A549 (cell line): ENCODE data around the gene SPECC1L. TPM values are rescaled to one million over a fixed set of nuclear protein-coding genes. Genes with fewer than 3 reads are reported as not detected.
"Not testable (repeated sequence)": the region's sequence is repeated elsewhere in the genome, so short reads cannot be mapped to it uniquely, and the experiment has no call there.

Experiments used
- ATAC-seq, 2 experiments: fragments of 200-7000 bp in 1 of 2; fragments of >200 bp in 1 of 2; cut with Nextera tagmentation in 1 of 2; cut with Tn5 transposase in 1 of 2; 3 replicates each; pipeline versions ENCODE4 v1.8.0 to v1.9.1; 2018 to 2020; ENCODE audit warnings: mild to moderate bottlenecking in 1 of 2, moderate library complexity in 1 of 2
- CTCF ChIA-PET: fragments of 300-600 bp; sonication (Branson Sonifier 250); formaldehyde crosslinking; extraction: SDS; loops from one replicate; lab custom pipeline; 2021; ENCODE audit warnings: antibody characterized with exemption, inconsistent platforms; lab: Yijun Ruan, JAX
- POLR2A ChIA-PET: fragments of 350-600 bp; formaldehyde crosslinking; extraction: SDS; loops from one replicate; lab custom pipeline; 2021; ENCODE audit warnings: antibody characterized with exemption, inconsistent platforms; lab: Yijun Ruan, JAX
- DNase-seq, 2 experiments: peaks; one replicate each; pipeline versions ENCODE4 v3.0.0 to v3.0.0-alpha.2; 2011 to 2016; ENCODE audit warnings: low read depth in 1 of 2, low spot score in 1 of 2
- FAIRE-seq: peaks from 2 replicates; lab custom pipeline; 2011; peaks lifted over from hg19 to GRCh38; lab: Jason Lieb, UNC
- H3K27ac ChIP-seq, 2 experiments: fragments of >200 bp; sonication (Bioruptor Twin); formaldehyde crosslinking; 3 replicates each; pipeline ENCODE4 v1.5.1; 2016 to 2017
- H3K4me1 ChIP-seq: fragments of >200 bp; sonication (Bioruptor Twin); formaldehyde crosslinking; 3 replicates; pipeline ENCODE4 v1.6.1; 2016
- H3K4me2 ChIP-seq: fragments of >200 bp; sonication (Bioruptor Twin); formaldehyde crosslinking; 3 replicates; pipeline ENCODE4 v1.6.1; 2016
- H3K4me3 ChIP-seq: fragments of >200 bp; sonication (Bioruptor Twin); formaldehyde crosslinking; 3 replicates; pipeline ENCODE4 v1.5.1; 2016
- H3K9me3 ChIP-seq: fragments of >200 bp; sonication (Bioruptor Twin); formaldehyde crosslinking; 3 replicates; pipeline ENCODE4 v1.6.1; 2016
- CHD2 ChIP-seq: fragments of 150-350 bp; IDR thresholded peaks from 2 replicates; pipeline ENCODE4 v1.6.1; 2014; ENCODE audit warnings: low read length; ENCODE audit not compliant: partially characterized antibody
- EP300 ChIP-seq, 2 experiments: fragments of >200 bp; sonication (Bioruptor Twin); formaldehyde crosslinking; IDR thresholded peaks; 2 replicates in 1 of 2; 3 replicates in 1 of 2; pipeline ENCODE4 v1.6.1; 2016 to 2017
- HOXA7 ChIP-seq: fragments of 250-450 bp; sonication (Bioruptor Pico); IDR thresholded peaks from 2 replicates; pipeline ENCODE4 v1.5.0; 2020; ENCODE audit warnings: mild to moderate bottlenecking, moderate library complexity
- HOXB5 ChIP-seq: fragments of 250-450 bp; sonication (Bioruptor Pico); IDR thresholded peaks from 2 replicates; pipeline ENCODE4 v1.5.0; 2020; ENCODE audit warnings: mild to moderate bottlenecking, moderate library complexity
- JUN ChIP-seq, 2 experiments: fragments of >200 bp; sonication (Bioruptor Twin); formaldehyde crosslinking; IDR thresholded peaks; 2 replicates in 1 of 2; 3 replicates in 1 of 2; pipeline ENCODE4 v1.6.1; 2016 to 2017
- MAFK ChIP-seq: fragments of 450-650 bp; IDR thresholded peaks from 2 replicates; pipeline ENCODE4 v1.6.1; 2014; ENCODE audit not compliant: partially characterized antibody
- RAD21 ChIP-seq, 2 experiments: fragments of >200 bp in 1 of 2; sonication (Bioruptor Twin) in 1 of 2; formaldehyde crosslinking in 1 of 2; IDR thresholded peaks in 1 of 2; conservative IDR thresholded peaks in 1 of 2; 2 replicates in 1 of 2; 3 replicates in 1 of 2; pipeline ENCODE4 v1.6.1; 2012 to 2018; ENCODE audit warnings: inconsistent platforms in 1 of 2
- TFCP2L1 ChIP-seq: fragments of 250-450 bp; sonication (Bioruptor Pico); IDR thresholded peaks from 2 replicates; pipeline ENCODE4 v1.5.0; 2021; ENCODE audit warnings: mild to moderate bottlenecking
- ZFP36 ChIP-seq: fragments of 450-650 bp; IDR thresholded peaks from 2 replicates; pipeline ENCODE4 v1.6.1; 2014; ENCODE audit warnings: borderline replicate concordance; ENCODE audit not compliant: partially characterized antibody
- WGBS: methylation state at CpG from one replicate; pipeline ENCODE4 v1.1.6; 2017; ENCODE audit errors: missing lambda C conversion rate; 5-methylcytosine and 5-hydroxymethylcytosine counted together
- polyA plus RNA-seq, 4 experiments: library from polyadenylated mRNA; depleted of rRNA in 3 of 4; stranded (reverse); fragments of >200 nt; fragmentation: RNase III in 1 of 4; extraction: RNeasy Plus Mini Kit Qiagen cat#74134 plus additional on column Dnase treatment in 1 of 4; gene quantifications; 2 replicates in 3 of 4; 3 replicates in 1 of 4; pipeline ENCODE4 v1.2.3, GENCODE V29; 2011 to 2017
- TF ChIP-seq, protein P1 (sequence below): fragments of >200 bp; sonication (Bioruptor Twin); formaldehyde crosslinking; IDR thresholded peaks from 2 replicates; pipeline ENCODE4 v1.6.1; 2016
- TF ChIP-seq, protein P2 (sequence below): fragments of >200 bp; sonication (Bioruptor Twin); formaldehyde crosslinking; IDR thresholded peaks from 3 replicates; pipeline ENCODE4 v1.5.1; 2016
- TF ChIP-seq, protein P3 (sequence below): fragments of 250-450 bp; sonication (Bioruptor Pico); IDR thresholded peaks from 2 replicates; pipeline ENCODE4 v1.5.0; 2020; ENCODE audit warnings: low read depth, mild to moderate bottlenecking, moderate library complexity
- TF ChIP-seq, protein P4 (sequence below): IDR thresholded peaks from 2 replicates; pipeline ENCODE4 v1.6.1; 2012
- TF ChIP-seq, protein P5 (sequence below): fragments of 450-650 bp; IDR thresholded peaks from 2 replicates; pipeline ENCODE4 v1.6.1; 2014; ENCODE audit warnings: antibody characterized with exemption
- TF ChIP-seq, protein P6 (sequence below): fragments of 200-600 bp; sonication (generic); IDR thresholded peaks from 2 replicates; pipeline ENCODE4 v1.6.1; 2016; ENCODE audit warnings: antibody characterized with exemption, mild to moderate bottlenecking, moderate library complexity

SPECC1L gene
- polyA plus RNA-seq, 2 of the 4 experiments (the other 2 are of a cell fraction) = 14.8 to 25.2 TPM

DNA sequence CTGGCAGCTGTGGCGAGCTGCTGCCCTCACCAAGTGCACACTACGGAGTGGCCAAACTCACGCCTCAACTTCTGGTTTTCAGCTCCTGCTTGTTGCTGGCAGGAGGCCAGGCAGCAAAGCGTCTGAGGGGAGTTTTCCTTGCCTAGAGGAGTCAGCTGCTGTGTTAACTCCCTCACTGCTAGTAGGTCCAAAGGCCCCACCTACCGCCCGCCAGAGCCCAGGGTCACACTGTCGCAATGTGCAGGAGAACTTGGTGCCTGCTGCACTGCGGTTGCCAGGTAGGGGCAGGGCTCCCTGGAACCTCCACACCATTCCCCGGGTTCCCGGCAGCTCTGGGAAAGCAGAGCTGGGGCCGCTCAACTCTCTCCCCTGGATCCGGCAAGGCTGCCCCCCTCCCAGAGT lies 25.6 kb upstream of the SPECC1L start, which contains the start of gene GGT5:
Gene GGT5 (minus strand): TSS at position 53 of the 402 bp plus-strand sequence. CDS start 357 bp downstream, outside the sequence.
- POLR2A ChIA-PET, FAIRE-seq: not testable (repeated sequence)

DNA sequence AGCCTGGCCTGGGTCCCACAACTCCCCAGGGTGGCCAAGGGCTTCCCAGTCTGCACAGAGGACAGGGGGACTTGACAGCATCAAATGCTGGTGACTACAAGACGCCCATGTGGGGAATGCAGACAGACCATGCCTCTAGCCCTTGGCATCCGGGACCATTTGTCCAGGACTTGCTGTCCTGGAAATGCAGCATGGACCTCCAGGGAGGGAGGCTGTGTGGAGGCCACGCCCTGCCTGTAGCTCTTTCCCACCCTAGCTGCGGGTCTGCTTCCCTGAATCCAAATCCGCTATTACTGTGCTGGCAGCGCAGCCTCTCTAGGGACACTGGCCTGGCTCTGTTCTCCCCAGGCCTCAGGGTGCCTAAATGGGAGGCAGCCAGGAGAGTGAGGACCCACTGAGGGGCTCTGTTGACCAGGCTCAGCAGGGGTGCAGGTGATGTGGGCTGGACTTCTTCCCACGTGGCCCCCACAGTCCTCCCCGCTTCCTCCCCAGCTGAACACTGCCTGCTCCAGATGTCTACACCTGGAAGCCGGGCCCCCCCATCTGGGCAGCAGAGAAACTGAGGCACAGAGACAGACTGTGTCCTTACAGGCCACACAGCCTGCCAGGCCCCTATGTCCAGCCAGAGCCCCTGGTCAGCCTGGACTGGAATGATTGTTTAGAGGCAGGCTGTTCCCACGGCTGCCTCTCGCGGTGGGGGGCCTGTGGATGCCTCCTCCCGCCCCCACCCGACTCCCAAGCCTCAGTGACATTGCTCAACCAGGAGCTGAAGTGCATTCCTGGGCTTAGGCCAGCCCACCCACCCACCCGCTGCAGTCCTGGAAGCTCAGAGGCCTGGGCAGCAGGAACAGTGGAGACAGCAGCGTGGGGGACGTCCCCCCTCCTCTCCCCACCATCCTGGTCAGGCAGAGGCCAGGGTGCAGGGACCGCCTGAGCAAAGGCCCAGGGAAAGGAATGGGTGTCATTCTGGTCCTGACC lies 24.8 kb upstream of the SPECC1L start:
- Histone ChIP-seq H3K27ac (peak overlapping the region; percentile 82 to 100), H3K4me2 (peak overlapping the region; percentile 52; the same call in 2 of the 3 replicates), H3K4me1 (peaks cover 48% of the 10 kb centered on the region)
- CTCF ChIA-PET = interaction anchor here (0.6 to 2.5 kb wide), 4 partner anchors 15 to 56 kb away, joined by 3 to 23 read pairs (median 5); no protein-coding TSS in a partner anchor
- 57% methylated on average over 5 of the region's 18 CpGs for WGBS
- H3K4me3 ChIP-seq, FAIRE-seq, ATAC-seq, H3K9me3 ChIP-seq, DNase-seq, POLR2A ChIA-PET: not testable (repeated sequence)

More for the DNA sequence above, 25.6 kb upstream of the SPECC1L start, which contains the start of gene GGT5:
- Histone ChIP-seq H3K27ac (peak within 1 kb of the TSS; percentile 82 to 100), H3K4me2 (peak within 1 kb of the TSS; percentile 52; the same call in 2 of the 3 replicates), H3K4me1 (peaks cover 48% of the 10 kb centered on the region)
- DNase-seq, ATAC-seq, H3K4me3 ChIP-seq, H3K9me3 ChIP-seq: not testable (repeated sequence)
- CTCF ChIA-PET = interaction anchor here (1.2 to 2.5 kb wide), 3 partner anchors 30 to 55 kb away, joined by 3 to 23 read pairs (median 6); no protein-coding TSS in a partner anchor
- 69% methylated on average over 9 of the region's 12 CpGs for WGBS

DNA sequence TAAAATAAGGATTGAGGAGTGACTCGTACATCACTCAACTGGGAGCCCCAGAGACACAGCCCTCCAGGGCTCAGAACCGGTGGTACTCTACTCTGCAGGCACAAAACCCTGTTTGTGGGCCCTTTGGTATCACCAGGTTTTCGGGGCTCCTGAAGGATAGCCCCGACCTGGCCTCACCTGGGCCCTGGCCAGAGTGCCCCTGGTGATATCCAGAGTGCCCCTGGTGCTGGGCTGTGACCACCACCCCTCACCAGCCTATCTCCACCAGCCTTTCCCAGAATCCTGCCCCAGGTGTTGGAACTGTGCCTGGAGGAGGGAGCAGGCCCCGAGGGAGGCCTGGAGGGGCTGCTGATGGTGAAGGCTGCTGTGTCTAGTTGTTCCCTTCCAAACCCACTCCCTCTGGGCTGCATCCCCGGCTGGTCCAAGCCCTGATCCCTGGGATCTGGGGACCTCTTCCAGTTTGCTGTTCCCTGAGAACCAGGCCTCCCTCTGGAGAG lies 23.6 kb upstream of the SPECC1L start:
- H3K4me2 ChIP-seq = peak overlapping the region; percentile 40

DNA sequence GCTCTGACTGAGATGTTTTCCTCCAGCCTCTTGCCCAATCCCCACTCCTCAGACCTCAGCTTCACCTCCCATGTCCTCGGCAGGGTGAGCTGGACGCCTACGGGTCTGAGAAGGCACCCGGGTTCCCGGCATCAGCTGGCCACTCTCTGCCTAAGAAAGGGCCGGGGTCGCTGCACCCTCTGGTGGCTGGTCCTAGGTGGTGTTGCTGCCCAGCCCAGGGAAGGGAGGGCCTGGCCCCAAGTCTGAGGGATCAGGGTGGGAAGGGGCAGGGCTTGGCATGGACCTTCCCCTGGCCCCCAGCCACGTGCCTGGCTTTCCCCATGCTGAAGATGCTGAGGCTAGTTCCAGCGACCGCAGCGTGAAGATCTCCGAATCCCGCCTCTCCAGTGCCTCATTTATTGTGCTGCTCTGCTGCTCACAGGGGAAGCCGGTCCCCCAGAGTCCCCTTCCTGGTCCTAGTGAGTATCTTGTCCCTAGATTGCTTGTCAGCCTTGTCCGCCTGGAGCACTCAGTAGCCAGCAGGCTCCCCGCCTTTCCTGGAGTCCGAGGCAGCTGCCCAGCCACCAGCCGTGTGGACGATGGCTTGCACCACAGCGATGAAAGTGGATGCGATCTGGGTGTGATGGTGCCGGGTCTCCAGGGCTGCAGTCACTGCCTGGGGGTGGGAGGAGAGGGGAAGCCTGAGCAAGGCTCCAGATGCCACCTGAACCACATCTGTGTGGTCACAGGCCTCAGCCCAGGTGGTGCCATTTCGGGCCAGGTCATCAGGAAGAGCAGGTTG lies 22.9 kb upstream of the SPECC1L start:
- DNase-seq (peak; percentile 83 to 93), FAIRE-seq (no peak), ATAC-seq (peak; percentile 100)
- WGBS = 4% methylated on average over 13 of the region's 23 CpGs
- H3K27ac ChIP-seq = peak overlapping the region; percentile 82 to 100
- peak overlapping the region; percentile 40 for H3K4me2 ChIP-seq
- ChIA-PET CTCF (interaction anchor here (0.6 to 2.5 kb wide), 26 partner anchors 11 to 193 kb away, joined by 3 to 61 read pairs (median 4); partner anchors contain the start of gene SUSD2), POLR2A (interaction anchor here (0.9 to 1.0 kb wide), 2 partner anchors 40 to 58 kb away, joined by 3 to 6 read pairs; no protein-coding TSS in a partner anchor)
- peaks cover 45% of the 10 kb centered on the region for H3K4me1 ChIP-seq
- H3K9me3 ChIP-seq = no peaks in the 10 kb centered on the region
- no peak overlapping the region for H3K4me3 ChIP-seq
- TF ChIP-seq, protein P1, sequence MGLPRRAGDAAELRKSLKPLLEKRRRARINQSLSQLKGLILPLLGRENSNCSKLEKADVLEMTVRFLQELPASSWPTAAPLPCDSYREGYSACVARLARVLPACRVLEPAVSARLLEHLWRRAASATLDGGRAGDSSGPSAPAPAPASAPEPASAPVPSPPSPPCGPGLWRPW = no peak
- TF ChIP-seq MAFK = no peak
- no peak for TF ChIP-seq TFCP2L1 (CRISPR knock-in tag)
- TF ChIP-seq, protein P2, sequence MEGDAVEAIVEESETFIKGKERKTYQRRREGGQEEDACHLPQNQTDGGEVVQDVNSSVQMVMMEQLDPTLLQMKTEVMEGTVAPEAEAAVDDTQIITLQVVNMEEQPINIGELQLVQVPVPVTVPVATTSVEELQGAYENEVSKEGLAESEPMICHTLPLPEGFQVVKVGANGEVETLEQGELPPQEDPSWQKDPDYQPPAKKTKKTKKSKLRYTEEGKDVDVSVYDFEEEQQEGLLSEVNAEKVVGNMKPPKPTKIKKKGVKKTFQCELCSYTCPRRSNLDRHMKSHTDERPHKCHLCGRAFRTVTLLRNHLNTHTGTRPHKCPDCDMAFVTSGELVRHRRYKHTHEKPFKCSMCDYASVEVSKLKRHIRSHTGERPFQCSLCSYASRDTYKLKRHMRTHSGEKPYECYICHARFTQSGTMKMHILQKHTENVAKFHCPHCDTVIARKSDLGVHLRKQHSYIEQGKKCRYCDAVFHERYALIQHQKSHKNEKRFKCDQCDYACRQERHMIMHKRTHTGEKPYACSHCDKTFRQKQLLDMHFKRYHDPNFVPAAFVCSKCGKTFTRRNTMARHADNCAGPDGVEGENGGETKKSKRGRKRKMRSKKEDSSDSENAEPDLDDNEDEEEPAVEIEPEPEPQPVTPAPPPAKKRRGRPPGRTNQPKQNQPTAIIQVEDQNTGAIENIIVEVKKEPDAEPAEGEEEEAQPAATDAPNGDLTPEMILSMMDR = peak; percentile 60
- TF ChIP-seq, protein P3, sequence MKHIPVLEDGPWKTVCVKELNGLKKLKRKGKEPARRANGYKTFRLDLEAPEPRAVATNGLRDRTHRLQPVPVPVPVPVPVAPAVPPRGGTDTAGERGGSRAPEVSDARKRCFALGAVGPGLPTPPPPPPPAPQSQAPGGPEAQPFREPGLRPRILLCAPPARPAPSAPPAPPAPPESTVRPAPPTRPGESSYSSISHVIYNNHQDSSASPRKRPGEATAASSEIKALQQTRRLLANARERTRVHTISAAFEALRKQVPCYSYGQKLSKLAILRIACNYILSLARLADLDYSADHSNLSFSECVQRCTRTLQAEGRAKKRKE = no peak
- TF ChIP-seq, protein P4, sequence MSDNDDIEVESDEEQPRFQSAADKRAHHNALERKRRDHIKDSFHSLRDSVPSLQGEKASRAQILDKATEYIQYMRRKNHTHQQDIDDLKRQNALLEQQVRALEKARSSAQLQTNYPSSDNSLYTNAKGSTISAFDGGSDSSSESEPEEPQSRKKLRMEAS = peak; percentile 63
- TF ChIP-seq RAD21 (conservative IDR thresholded peaks at IDR 0.05 in 1 of 2, IDR thresholded peaks at IDR 0.05 in 1 of 2) = peak; percentile 94
- no peak for TF ChIP-seq ZFP36
- TF ChIP-seq, protein P5, sequence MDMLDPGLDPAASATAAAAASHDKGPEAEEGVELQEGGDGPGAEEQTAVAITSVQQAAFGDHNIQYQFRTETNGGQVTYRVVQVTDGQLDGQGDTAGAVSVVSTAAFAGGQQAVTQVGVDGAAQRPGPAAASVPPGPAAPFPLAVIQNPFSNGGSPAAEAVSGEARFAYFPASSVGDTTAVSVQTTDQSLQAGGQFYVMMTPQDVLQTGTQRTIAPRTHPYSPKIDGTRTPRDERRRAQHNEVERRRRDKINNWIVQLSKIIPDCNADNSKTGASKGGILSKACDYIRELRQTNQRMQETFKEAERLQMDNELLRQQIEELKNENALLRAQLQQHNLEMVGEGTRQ = no peak
- no peak for TF ChIP-seq JUN (IDR thresholded peaks at IDR 0.05)
- no peak for TF ChIP-seq HOXB5
- TF ChIP-seq HOXA7 (CRISPR knock-in tag) = no peak
- TF ChIP-seq, protein P6, sequence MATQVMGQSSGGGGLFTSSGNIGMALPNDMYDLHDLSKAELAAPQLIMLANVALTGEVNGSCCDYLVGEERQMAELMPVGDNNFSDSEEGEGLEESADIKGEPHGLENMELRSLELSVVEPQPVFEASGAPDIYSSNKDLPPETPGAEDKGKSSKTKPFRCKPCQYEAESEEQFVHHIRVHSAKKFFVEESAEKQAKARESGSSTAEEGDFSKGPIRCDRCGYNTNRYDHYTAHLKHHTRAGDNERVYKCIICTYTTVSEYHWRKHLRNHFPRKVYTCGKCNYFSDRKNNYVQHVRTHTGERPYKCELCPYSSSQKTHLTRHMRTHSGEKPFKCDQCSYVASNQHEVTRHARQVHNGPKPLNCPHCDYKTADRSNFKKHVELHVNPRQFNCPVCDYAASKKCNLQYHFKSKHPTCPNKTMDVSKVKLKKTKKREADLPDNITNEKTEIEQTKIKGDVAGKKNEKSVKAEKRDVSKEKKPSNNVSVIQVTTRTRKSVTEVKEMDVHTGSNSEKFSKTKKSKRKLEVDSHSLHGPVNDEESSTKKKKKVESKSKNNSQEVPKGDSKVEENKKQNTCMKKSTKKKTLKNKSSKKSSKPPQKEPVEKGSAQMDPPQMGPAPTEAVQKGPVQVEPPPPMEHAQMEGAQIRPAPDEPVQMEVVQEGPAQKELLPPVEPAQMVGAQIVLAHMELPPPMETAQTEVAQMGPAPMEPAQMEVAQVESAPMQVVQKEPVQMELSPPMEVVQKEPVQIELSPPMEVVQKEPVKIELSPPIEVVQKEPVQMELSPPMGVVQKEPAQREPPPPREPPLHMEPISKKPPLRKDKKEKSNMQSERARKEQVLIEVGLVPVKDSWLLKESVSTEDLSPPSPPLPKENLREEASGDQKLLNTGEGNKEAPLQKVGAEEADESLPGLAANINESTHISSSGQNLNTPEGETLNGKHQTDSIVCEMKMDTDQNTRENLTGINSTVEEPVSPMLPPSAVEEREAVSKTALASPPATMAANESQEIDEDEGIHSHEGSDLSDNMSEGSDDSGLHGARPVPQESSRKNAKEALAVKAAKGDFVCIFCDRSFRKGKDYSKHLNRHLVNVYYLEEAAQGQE = no peak

More for the DNA sequence above, 23.6 kb upstream of the SPECC1L start:
- 46% methylated on average over 3 of the region's 6 CpGs for WGBS
- FAIRE-seq = no peak
- CTCF ChIA-PET = interaction anchor here (0.6 to 2.5 kb wide), 26 partner anchors 10 to 193 kb away, joined by 3 to 61 read pairs (median 4); partner anchors contain the start of gene SUSD2
- peak overlapping the region; percentile 82 to 100 for H3K27ac ChIP-seq
- H3K4me1 ChIP-seq = peaks cover 48% of the 10 kb centered on the region
- TF ChIP-seq CHD2 (no peak), EP300 (IDR thresholded peaks at IDR 0.05) (peak in 1 of 2 experiments; percentile 33; a peak in 1 of 5 replicates)
- peak; percentile 55 to 57; a peak in 5 of 6 replicates for ATAC-seq
- H3K9me3 ChIP-seq = no peaks in the 10 kb centered on the region
- POLR2A ChIA-PET = interaction anchor here (0.9 to 1.0 kb wide), 2 partner anchors 40 to 57 kb away, joined by 3 to 6 read pairs; no protein-coding TSS in a partner anchor
- no peak overlapping the region for H3K4me3 ChIP-seq
- DNase-seq = no peak
